Measurements from ENCODE around the gene ZNF74.
"Not testable (repeated sequence)": the region's sequence is repeated elsewhere in the genome, so short reads cannot be mapped to it uniquely, and the experiment has no call there.

ZNF74 gene

DNA sequence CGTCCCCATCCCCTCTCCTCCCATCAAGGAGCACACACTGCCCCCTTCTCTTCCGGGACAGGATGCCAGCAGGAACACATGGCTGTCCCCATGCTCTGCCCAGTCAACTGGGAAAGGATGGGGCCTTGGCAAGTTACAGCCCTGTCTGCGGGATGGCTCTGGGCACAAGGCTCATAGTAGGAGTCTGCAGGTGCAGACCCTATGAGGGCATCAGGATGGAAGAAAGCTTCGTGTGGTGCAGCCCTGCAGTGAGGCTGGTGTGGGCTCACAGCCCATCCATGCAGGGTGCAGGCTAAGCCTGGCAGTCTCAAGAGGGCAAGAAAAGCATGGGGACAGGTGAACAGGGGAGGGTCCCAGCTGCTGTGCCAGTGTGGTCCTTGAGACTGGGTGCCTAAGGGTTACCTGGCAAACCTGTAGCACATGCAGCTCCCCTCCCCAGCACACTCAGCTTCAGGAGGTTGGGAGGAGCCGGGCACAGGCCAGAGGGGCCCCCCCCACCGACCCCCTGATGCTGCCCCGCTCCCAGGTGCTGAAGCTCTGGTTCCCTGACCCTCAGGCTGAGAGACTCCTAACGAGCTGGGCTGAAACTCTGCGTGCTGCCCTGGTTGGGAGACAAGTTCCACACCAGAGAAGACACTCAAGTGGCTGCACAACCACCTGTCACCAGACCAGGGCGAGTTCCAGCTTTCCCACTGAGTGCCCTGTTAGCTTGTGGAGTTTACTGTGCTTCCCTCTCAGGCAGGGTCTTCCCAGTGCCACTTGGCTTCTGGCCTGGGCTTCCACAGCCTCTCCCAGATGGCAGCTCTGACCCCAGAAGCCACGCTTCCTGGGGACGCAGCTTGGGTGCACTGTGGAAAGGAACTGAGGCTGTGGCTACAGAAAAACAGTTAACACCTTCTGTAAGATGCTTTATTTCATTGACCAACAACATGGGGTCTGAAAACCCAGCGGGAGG, 47.0 kb downstream of the ZNF74 start:
- no peaks in the 10 kb centered on the region for H3K9me3 Mint-ChIP-seq
- peaks cover 23% of the 10 kb centered on the region for H3K36me3 Mint-ChIP-seq
- H3K4me3 Mint-ChIP-seq: no peak overlapping the region
- peaks cover 11% of the 10 kb centered on the region for H3K4me1 Mint-ChIP-seq
- H3K27me3 Mint-ChIP-seq: peaks cover 44% of the 10 kb centered on the region
- CTCF ChIA-PET: no interaction called here
- DNase-seq: peak; percentile 20
- H3K27ac Mint-ChIP-seq: no peak overlapping the region

DNA sequence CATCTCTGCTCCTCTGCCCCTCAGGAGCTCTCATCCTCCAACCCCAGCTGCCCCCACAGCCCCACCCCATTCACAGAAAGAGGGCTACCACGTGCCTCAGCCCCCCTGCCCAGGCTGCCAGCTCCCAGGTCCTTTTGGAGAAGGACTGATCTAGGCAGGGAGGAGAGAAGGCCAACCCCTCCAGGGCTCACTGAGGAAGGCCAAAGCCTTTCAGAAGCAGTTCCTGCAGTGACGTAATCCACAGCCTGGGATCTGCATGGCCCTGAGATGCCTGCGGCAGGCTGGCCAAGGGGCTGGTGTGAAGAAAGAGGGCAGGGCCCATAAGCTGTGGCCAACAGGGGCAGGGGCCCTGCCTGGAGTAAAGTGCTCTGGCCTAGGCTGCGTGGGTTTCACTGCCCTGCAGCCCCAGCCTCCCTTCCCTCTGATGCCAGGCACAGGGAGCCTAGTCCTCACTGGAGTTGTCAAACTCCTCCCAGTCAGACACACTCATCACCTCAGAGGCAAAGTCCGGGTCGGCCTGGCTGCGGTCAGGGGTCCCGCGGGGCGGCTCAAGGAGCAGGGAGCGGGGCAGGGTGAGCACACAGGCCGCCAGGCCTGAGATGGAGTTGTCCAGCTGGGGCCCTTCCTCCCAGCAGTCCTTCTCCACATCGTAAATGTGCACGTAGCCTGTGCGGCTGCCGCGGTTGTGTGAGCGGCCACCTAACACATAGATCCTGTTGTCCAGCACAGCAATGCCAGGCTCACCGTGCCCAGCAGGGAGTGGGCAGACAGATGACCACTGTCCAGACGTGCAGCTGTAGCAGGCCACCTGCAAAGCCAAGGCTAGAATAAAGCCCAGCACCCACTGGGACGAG, 47.9 kb downstream of the ZNF74 start:
- DNase-seq: peak; percentile 18
- no peak overlapping the region for H3K27ac Mint-ChIP-seq
- H3K27me3 Mint-ChIP-seq: peaks cover 36% of the 10 kb centered on the region
- no peak overlapping the region for H3K4me3 Mint-ChIP-seq
- H3K9me3 Mint-ChIP-seq: no peaks in the 10 kb centered on the region
- peaks cover 32% of the 10 kb centered on the region for H3K36me3 Mint-ChIP-seq
- CTCF ChIA-PET: no interaction called here
- peaks cover 6% of the 10 kb centered on the region for H3K4me1 Mint-ChIP-seq

DNA sequence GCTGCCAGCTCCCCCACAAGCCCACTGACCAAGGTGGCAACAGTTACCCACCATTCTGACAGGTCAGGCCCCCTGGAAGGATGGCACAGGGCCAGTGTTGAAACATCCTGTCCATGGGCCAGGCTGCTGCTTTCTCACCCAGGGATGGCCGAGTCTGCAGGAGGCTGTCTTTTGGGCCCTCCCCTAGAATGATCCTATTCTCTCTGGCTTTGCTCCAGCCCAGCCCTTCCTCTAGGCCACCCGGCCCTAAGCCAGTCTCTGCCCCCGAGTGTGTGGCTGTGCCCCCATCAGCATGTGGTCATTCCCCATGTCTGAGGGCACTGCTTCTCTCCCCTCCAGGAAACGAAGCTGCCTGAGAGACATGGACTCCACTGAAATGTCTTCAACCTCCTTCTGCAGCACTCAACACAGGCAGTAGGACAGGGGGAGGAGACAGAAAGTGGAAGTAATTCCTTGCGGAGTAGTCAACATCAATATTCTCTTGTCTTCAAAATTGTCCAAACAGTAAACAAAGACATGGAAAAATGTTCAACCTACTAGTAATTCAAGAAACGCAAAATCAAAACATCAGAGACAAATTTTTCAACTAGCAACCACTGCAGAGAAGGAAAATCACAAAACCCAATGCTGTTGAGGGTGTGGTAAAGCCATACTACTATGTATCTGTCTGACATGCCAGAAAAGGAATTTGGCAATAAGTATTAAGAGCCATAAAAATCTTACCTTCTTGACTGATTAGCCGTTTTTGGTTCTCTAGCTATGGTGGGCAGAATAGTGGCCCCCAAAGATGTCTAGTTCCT, 48.7 kb downstream of the ZNF74 start:
- H3K27ac Mint-ChIP-seq: no peak overlapping the region
- H3K27me3 Mint-ChIP-seq: peaks cover 28% of the 10 kb centered on the region
- H3K4me1 Mint-ChIP-seq: no peaks in the 10 kb centered on the region
- no peaks in the 10 kb centered on the region for H3K9me3 Mint-ChIP-seq
- CTCF ChIA-PET: no interaction called here
- peaks cover 33% of the 10 kb centered on the region for H3K36me3 Mint-ChIP-seq
- DNase-seq: peak; percentile 18
- no peak overlapping the region for H3K4me3 Mint-ChIP-seq

DNA sequence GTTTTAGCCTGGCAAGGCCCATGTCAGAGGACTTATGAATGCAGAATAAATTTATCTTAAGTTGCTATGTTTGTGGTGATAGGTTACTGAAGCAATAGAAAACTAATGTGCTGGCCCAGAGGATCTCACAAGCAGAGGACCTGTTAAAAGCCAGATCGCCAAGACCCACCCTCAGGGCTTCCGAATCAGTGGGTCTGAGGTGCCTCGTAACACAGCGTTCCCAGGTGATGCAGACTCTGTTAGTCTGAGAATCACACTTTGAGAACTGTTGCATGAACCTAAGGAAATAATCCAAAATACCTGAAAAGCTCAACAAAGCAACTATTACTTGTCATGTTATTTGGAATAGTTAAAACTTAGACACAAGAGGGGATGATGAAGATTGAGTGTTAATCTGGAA, 50.4 kb downstream of the ZNF74 start:
- CTCF ChIA-PET: interaction anchor here (1.5 kb wide), 1 partner anchor 12 kb away, joined by 3 read pairs; no protein-coding TSS in a partner anchor
- H3K9me3 Mint-ChIP-seq: no peaks in the 10 kb centered on the region
- peaks cover 12% of the 10 kb centered on the region for H3K27me3 Mint-ChIP-seq
- no peak overlapping the region for H3K4me3 Mint-ChIP-seq
- peak; percentile 1 for DNase-seq
- no peak overlapping the region for H3K27ac Mint-ChIP-seq
- peaks cover 33% of the 10 kb centered on the region for H3K36me3 Mint-ChIP-seq
- H3K4me1 Mint-ChIP-seq: no peaks in the 10 kb centered on the region

DNA sequence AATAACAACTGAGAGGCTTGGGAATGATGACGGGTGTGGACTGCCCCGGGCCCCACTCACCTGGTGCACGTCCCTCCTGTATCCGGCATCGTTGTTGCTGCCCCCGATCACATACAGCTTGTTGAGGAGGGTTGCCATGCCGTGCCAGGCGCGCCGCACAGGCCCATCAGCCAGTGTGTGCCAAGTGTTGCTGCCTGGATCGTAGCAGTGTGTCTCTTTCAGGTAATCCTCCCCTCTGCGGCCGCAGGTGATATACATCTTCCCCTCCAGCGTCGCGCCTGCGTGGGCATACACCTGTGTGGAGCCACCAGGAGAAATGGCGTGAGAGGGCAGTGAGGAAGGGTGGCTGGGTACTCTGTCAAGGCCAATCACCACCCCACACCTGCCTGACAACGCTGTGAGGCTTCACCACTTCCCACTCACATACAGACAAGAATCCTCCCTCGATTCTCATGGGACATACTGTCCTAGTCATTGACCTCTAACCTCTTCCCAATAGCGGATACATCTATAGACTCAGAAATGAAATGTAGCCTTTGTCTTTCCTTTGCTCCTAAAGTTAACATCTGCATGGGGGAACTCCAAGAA, 52.5 kb downstream of the ZNF74 start:
- no peaks in the 10 kb centered on the region for H3K27me3 Mint-ChIP-seq
- H3K4me1 Mint-ChIP-seq: no peaks in the 10 kb centered on the region
- CTCF ChIA-PET: no interaction called here
- no peaks in the 10 kb centered on the region for H3K9me3 Mint-ChIP-seq
- H3K36me3 Mint-ChIP-seq: peaks cover 39% of the 10 kb centered on the region
- H3K27ac Mint-ChIP-seq: no peak overlapping the region
- DNase-seq: no peak
- H3K4me3 Mint-ChIP-seq: no peak overlapping the region

DNA sequence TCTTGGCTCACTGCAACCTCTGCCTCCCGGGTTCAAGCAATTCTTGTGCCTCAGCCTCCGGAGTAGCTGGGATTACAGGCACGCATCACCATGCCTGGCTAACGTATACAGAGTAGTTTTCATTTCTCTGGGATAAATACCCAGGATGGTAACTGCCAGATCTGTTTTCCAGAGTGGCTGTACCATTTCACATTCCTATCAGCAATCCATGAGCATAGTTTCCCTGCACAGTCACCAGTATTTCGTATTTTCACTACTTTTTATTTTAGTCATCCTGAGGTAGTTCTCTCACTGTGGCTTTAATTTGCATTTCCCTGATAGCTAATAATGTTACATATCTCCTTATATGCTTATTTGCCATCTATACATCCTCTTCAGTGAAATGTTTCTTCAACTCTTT, 54.7 kb downstream of the ZNF74 start:
- H3K9me3 Mint-ChIP-seq: no peaks in the 10 kb centered on the region
- CTCF ChIA-PET: no interaction called here
- DNase-seq: no peak
- H3K36me3 Mint-ChIP-seq: peaks cover 37% of the 10 kb centered on the region
- H3K27ac Mint-ChIP-seq: no peak overlapping the region
- H3K4me3 Mint-ChIP-seq: no peak overlapping the region
- H3K4me1 Mint-ChIP-seq: no peaks in the 10 kb centered on the region
- H3K27me3 Mint-ChIP-seq: no peaks in the 10 kb centered on the region

DNA sequence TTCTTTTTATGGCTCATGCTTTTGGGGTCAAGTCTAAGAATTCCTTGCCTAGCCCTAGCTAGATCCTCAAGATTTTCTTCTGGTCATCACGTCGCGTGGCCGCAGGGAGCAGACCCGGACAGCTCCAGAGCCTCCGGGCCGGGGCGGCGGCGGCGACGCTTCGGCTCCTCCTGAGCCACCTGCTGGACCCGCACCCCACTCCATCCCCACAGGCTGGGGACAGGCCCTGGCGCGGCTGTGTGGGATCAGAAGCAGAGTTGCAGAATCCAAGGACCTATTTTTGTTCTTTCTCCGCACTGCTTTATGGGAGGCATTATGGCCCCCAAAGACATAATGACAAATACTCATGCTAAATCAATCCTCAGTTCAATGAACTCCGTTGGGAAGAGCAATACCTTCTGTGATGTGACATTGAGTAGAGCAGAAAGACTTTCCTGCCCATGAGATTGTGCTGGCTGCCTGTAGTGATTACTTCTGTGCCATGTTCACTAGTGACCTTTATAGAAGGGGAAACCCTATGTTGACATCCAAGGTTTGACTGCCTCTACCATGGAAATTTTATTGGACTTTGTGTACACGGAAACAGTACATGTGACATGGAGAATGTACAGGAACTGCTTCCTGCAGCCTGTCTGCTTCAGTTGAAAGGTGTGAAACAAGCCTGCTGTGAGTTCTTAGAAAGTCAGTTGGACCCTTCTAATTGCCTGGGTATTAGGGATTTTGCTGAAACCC, 56.0 kb downstream of the ZNF74 start:
- Mint-ChIP-seq H3K4me3 (no peak overlapping the region), H3K36me3 (peaks cover 32% of the 10 kb centered on the region), H3K27me3 (no peaks in the 10 kb centered on the region), H3K4me1 (no peaks in the 10 kb centered on the region), H3K9me3 (no peaks in the 10 kb centered on the region), H3K27ac (no peak overlapping the region)
- CTCF ChIA-PET: no interaction called here
- DNase-seq: no peak

DNA sequence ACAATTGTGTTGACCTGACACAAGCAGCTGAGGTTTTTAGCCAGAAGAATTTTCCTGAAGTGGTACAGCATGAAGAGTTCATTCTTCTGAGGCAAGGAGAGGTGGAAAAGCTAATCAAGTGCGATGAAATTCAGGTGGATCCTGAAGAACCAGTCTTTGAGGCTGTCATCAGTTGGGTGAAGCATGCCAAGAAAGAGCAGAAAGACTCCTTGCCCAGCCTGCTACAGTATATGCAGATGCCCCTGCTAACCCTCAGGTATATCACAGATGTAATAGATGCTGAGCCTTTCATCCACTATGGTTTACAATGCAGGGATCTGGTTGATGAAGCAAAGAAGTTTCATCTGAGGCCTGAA, 56.6 kb downstream of the ZNF74 start:
- no peaks in the 10 kb centered on the region for H3K27me3 Mint-ChIP-seq
- no peaks in the 10 kb centered on the region for H3K4me1 Mint-ChIP-seq
- H3K27ac Mint-ChIP-seq: no peak overlapping the region
- no peak overlapping the region for H3K4me3 Mint-ChIP-seq
- H3K36me3 Mint-ChIP-seq: peaks cover 37% of the 10 kb centered on the region
- no peak for DNase-seq
- H3K9me3 Mint-ChIP-seq: no peaks in the 10 kb centered on the region
- CTCF ChIA-PET: no interaction called here

DNA sequence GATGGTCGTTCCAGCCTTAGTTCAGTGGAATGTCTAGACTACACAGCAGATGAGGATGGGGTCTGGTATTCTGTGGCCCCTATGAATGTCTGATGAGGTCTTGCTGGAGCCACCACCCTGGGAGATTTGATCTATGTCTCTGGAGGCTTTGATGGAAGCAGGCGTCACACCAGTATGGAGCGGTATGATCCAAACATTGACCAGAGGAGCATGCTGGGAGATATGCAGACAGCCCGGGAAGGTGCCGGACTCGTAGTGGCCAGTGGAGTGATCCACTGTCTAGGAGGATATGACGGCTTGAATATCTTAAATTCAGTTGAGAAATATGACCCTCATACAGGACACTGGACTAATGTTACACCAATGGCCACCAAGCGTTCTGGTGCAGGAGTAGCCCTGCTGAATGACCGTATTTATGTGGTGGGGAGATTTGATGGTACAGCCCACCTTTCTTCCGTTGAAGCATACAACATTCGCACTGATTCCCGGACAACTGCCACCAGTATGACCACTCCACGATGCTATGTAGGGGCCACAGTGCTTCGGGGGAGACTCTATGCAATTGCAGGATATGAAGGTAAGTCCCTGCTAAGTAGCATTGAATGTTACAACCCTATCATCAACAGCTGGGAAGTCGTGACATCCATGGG, 57.3 kb downstream of the ZNF74 start:
- H3K4me3 Mint-ChIP-seq, CTCF ChIA-PET, H3K27me3 Mint-ChIP-seq, DNase-seq, H3K4me1 Mint-ChIP-seq, H3K9me3 Mint-ChIP-seq, H3K27ac Mint-ChIP-seq: not testable (repeated sequence)
- peaks cover 41% of the 10 kb centered on the region for H3K36me3 Mint-ChIP-seq

DNA sequence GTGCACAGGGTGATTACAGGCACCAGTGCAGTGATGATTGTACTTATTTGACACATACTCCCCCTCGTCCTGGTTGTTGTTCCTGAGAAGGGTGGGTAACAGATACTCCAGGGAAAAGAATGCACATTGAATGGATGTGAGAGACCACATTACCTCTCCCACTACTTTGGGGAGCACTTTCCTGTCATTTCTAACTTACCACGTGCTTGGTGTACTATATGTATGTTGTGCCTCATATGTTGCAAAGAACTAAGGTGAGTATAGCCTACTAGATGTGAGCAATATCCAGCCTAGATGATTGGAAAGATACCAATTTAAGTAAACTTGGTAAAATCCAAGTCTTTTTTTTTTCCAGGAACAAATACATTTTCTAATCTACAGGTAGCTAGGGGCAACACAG, 58.0 kb downstream of the ZNF74 start:
- no peaks in the 10 kb centered on the region for H3K9me3 Mint-ChIP-seq
- peaks cover 42% of the 10 kb centered on the region for H3K36me3 Mint-ChIP-seq
- no peak overlapping the region for H3K27ac Mint-ChIP-seq
- peaks cover 11% of the 10 kb centered on the region for H3K4me1 Mint-ChIP-seq
- H3K27me3 Mint-ChIP-seq: no peaks in the 10 kb centered on the region
- CTCF ChIA-PET: no interaction called here
- no peak for DNase-seq
- no peak overlapping the region for H3K4me3 Mint-ChIP-seq

DNA sequence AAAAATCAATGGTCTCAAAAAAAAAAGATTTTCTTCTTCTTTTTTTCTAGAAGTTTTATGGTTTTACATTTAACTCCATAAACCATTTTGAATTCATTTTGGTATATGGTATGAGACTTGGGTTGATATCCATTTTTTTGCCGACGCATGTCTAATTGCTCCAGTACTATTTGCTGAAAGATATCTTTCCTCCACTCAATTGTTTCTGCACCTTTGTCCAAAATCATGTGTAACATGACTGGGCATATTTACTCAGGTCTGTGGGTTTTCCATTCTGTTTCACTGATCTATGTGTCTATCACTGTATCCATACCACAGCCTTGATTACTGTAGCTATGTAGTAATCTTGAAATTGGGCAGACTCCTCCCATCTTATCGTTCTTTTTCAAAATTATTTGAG, 59.3 kb downstream of the ZNF74 start:
- Mint-ChIP-seq H3K36me3 (peaks cover 50% of the 10 kb centered on the region), H3K4me3 (no peak overlapping the region), H3K27me3 (no peaks in the 10 kb centered on the region), H3K27ac (no peak overlapping the region), H3K9me3 (no peaks in the 10 kb centered on the region), H3K4me1 (peaks cover 12% of the 10 kb centered on the region)
- DNase-seq: no peak
- CTCF ChIA-PET: interaction anchor here (1.9 to 4.6 kb wide), 3 partner anchors 11 to 35 kb away, joined by 6 to 47 read pairs (median 13); no protein-coding TSS in a partner anchor

DNA sequence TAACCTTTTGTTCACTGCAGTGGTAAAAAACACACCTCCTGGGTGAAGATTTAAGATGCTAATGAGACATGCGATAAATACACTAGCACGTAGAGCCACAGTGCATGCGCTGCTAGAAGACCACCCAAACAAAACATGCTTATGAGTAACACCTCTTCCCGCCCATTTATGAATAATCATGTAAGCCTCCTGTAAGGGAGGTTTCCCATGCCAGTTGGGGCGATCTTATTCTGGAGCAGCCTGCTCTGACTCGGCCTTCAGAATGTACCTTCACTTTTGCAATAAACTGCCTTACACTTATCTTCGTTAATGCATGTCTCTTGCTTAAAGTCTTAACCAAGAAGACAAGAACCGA, 61.7 kb downstream of the ZNF74 start:
- peaks cover 18% of the 10 kb centered on the region for H3K4me1 Mint-ChIP-seq
- no peak overlapping the region for H3K27ac Mint-ChIP-seq
- DNase-seq: no peak
- H3K4me3 Mint-ChIP-seq: no peak overlapping the region
- H3K27me3 Mint-ChIP-seq: no peaks in the 10 kb centered on the region
- CTCF ChIA-PET: interaction anchor here (1.0 to 4.6 kb wide), 7 partner anchors 8 to 61 kb away, joined by 3 to 47 read pairs (median 6); no protein-coding TSS in a partner anchor
- H3K36me3 Mint-ChIP-seq: peaks cover 55% of the 10 kb centered on the region
- no peaks in the 10 kb centered on the region for H3K9me3 Mint-ChIP-seq
